Neural progenitor cell (in vitro differentiated cells): Measurements from ENCODE around the gene LSP1.

Source experiments
- EZH2phosphoT487 ChIP-seq: fragments of 200-600 bp; sonication (generic); IDR thresholded peaks from 2 replicates; pipeline ENCODE4 v1.6.1; 2017; ENCODE audit warnings: antibody characterized with exemption
- TF ChIP-seq, protein P1 (sequence below): fragments of 200-600 bp; sonication (generic); IDR thresholded peaks from 2 replicates; pipeline ENCODE4 v1.5.1; 2017; ENCODE audit warnings: antibody characterized with exemption, mild to moderate bottlenecking

DNA sequence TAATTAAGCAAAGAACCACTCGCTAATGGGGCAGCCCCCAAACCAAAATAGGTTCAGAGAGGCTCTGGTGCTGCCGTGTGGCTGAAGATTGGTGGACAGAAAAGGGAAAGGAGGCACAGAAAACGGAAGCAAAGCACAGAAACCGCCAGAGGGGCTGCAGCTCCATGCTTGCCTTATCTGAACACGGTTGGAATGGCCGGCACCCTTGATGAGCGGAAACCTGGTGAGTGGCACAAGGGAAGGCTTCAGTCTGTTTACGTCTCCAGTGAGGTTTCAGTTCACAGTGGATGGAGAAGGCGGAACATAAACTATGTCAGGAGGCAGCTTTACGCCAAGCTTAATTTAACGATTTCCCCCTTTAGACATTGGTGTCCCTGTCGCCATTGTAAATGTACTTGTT lies 44.0 kb downstream of the LSP1 start:
- TF ChIP-seq, protein P1, sequence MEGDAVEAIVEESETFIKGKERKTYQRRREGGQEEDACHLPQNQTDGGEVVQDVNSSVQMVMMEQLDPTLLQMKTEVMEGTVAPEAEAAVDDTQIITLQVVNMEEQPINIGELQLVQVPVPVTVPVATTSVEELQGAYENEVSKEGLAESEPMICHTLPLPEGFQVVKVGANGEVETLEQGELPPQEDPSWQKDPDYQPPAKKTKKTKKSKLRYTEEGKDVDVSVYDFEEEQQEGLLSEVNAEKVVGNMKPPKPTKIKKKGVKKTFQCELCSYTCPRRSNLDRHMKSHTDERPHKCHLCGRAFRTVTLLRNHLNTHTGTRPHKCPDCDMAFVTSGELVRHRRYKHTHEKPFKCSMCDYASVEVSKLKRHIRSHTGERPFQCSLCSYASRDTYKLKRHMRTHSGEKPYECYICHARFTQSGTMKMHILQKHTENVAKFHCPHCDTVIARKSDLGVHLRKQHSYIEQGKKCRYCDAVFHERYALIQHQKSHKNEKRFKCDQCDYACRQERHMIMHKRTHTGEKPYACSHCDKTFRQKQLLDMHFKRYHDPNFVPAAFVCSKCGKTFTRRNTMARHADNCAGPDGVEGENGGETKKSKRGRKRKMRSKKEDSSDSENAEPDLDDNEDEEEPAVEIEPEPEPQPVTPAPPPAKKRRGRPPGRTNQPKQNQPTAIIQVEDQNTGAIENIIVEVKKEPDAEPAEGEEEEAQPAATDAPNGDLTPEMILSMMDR, result no peak
- TF ChIP-seq EZH2phosphoT487, result no peak
